Measurements from ENCODE around the gene KIF7.

GRCh38 chr15:89591834-89592233, 63.4 kb downstream of the KIF7 start:
- TF ChIP-seq ATF3 (IDR thresholded peaks at IDR 0.05; ENCODE audit: borderline replicate concordance, extremely low read depth, low read depth, low read length) (no peak), CTCF (IDR thresholded peaks at IDR 0.05 in 2 of 3, conservative IDR thresholded peaks at IDR 0.05 in 1 of 3; ENCODE audit: control insufficient read depth in 2 of 3, extremely low read depth in 1 of 3, insufficient read depth in 1 of 3, low read depth in 3 of 3, low read length in 3 of 3) (no peak), RAD51 (IDR thresholded peaks at IDR 0.05) (no peak), MYB (IDR thresholded peaks at IDR 0.05; ENCODE audit: borderline replicate concordance, low read depth, low read length) (no peak), CBX5 (IDR thresholded peaks at IDR 0.05; ENCODE audit: low read depth) (no peak), TAF1 (IDR thresholded peaks at IDR 0.05; ENCODE audit: borderline replicate concordance, low read depth, low read length) (no peak), MLLT1 (IDR thresholded peaks at IDR 0.05) (no peak), ATF2 (IDR thresholded peaks at IDR 0.05; ENCODE audit: low read length) (no peak), EP300 (IDR thresholded peaks at IDR 0.05; ENCODE audit: borderline replicate concordance in 1 of 2, control insufficient read depth in 1 of 2, low read depth in 2 of 2, low read length in 2 of 2) (no peak), CBFB (IDR thresholded peaks at IDR 0.05; ENCODE audit: low read depth) (no peak), RAD21 (IDR thresholded peaks at IDR 0.05; ENCODE audit: insufficient read depth, low read depth, low read length) (no peak), MYC (IDR thresholded peaks at IDR 0.05; ENCODE audit: insufficient read depth, insufficient read length, insufficient replicate concordance, low read length, severe bottlenecking) (no peak)

Data from GM12878 (cell line).